ENCODE data around the gene STAG1.

GRCh38 chr3:136535906-136536305, 216.3 kb downstream of the STAG1 start:
- TF ChIP-seq CTCF (IDR thresholded peaks at IDR 0.05) (no peak), POLR2A (IDR thresholded peaks at IDR 0.05) (no peak)

All from body of pancreas (tissue), 4 donors.